ENCODE results near the gene LMOD3. TPM values are rescaled to one million over a fixed set of nuclear protein-coding genes. Genes with fewer than 3 reads are reported as not detected.

The LMOD3 gene
- total RNA-seq, 2 donors from 2014 or later: 0.11 TPM; not detected in 1

DNA sequence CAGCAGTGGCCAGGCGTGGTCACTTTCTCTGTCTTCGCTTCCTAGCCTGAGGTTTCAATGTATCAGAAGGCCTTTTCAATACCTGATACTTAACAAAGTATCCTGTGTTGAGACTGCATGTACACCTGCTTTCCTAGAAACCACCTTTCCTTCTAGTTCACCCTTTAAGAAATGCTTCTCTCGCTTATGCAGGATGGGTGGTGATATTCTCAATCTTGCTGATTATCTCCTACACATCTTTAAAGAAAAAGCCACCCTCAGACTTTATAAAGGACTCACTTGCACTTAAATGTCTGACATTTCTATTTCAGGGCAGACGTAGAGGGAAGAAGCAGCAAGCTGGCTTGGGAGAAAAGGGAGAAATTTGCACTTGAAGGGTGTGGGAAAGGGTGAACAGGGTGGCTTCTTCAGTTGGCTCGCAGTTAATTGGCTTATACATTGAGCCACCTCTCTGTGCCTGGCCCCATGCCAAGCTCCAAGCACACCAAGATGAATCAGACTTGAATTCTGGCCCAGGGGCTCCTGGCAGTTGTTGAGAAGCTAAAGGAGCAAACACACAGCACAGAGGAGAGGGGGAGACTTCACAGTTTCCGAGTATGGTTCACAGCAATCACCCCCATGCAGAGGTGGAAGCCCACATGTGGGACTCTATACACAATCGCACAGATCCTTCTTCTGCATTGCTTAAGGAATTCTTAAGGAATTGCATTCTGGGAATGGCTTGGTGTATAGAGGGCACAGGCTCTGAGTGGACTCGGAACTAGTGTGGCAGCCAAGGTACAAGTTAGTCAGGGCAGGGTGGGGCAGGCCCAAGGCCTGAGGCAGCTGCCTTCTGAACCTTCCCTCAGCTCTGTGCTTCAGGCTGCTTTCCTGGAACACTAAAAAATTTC lies 36.3 kb downstream of the LMOD3 start:
- DNase-seq: peak; percentile 94
- Histone ChIP-seq H3K27me3 (no peaks in the 10 kb centered on the region), H3K27ac (peak overlapping the region; percentile 95), H3K36me3 (no peaks in the 10 kb centered on the region), H3K4me3 (peak overlapping the region; percentile 68), H3K4me1 (peaks cover 20% of the 10 kb centered on the region), H3K9ac (ENCODE audit: low read depth in 2 of 2, low read length in 2 of 2) (peak overlapping the region; percentile 91 to 94), H3K9me3 (no peaks in the 10 kb centered on the region)
- no peak for TF ChIP-seq CTCF (IDR thresholded peaks at IDR 0.05)
- intact Hi-C loops (cut with DNase I): no loop called here

DNA sequence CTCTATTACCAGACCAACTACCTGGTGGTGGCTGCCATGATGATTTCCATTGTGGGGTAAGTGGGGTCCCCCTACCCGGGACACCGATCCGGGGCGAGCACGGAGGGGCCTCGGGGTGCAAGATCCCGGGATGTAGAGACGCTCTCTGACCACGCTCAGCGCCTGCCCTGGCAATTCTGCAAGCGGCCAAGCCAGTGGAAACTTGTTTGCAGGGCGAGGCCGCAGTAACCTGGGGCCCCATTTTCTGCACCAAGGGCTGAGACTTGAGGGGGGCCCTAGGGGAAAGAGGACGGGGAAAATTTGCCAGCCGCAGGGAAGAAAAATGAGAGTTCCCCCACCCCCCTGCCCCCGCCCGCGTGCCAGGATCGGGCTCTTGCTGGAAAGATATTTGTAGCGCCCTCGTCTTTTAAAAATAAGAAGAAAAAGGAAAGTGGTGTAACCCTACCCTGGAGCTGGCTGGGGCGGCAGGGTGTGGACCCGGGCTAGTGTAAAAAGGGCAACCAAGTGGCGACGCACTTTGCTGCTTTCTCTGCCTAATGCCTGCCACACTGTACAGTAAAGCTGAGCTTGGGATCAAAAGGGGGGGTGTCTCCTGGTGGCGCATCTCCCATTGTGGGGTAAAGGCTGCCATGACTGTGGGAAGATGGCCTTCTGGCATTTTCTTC lies 37.1 kb downstream of the LMOD3 start:
- Histone ChIP-seq H3K9me3 (no peaks in the 10 kb centered on the region), H3K4me1 (peaks cover 20% of the 10 kb centered on the region), H3K9ac (ENCODE audit: low read depth in 2 of 2, low read length in 2 of 2) (peak overlapping the region; percentile 91 to 94), H3K4me3 (peak overlapping the region; percentile 68), H3K36me3 (no peaks in the 10 kb centered on the region), H3K27ac (peak overlapping the region; percentile 95), H3K27me3 (no peaks in the 10 kb centered on the region)
- DNase-seq: peak; percentile 53
- intact Hi-C loops (cut with DNase I): no loop called here
- TF ChIP-seq CTCF (IDR thresholded peaks at IDR 0.05): no peak

DNA sequence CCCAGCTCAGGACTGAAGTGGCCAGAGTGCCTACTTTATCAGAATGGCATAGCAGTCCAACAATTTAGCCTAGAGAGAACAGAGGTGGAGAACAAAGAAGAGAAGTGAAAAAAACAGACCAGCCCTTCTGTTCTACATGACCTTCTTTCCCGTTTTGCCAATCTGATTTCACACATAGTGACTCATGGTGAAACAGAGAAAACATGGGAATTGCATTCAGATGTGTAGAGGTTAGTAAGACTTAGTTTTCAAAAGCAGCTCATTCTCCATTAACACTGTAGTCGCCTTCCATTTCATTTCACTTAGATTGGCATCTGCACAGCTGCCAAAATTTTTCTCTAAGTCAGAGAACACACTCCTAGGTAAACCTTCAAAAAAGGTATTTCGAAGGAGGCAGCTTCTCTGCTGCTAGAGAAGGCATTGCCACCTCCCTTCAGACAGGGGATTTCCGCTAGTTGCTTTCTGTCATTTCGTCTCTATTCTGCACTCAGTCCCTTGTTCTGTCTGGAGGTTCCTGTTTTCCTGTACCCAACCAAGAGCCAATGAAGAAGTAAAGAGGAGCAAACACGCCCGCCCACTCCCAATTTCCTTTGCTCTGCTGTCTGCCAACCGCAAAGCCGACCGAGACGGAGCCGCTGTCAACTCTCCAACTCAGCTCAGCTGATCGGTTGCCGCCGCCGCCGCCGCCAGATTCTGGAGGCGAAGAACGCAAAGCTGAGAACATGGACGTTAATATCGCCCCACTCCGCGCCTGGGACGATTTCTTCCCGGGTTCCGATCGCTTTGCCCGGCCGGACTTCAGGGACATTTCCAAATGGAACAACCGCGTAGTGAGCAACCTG lies 37.8 kb downstream of the LMOD3 start, which contains the start of gene ARL6IP5:
Gene ARL6IP5 (plus strand): TSS at position 612 of the 842 bp plus-strand sequence. CDS start 111 bp downstream, at position 723.
- H3K9ac ChIP-seq (ENCODE audit: low read depth in 2 of 2, low read length in 2 of 2): peak within 1 kb of the TSS; percentile 91 to 94
- H3K27ac ChIP-seq: peak within 1 kb of the TSS; percentile 95
- no peak for TF ChIP-seq CTCF (IDR thresholded peaks at IDR 0.05)
- H3K36me3 ChIP-seq: no peaks in the 10 kb centered on the region
- H3K4me1 ChIP-seq: peaks cover 20% of the 10 kb centered on the region
- intact Hi-C loops (cut with DNase I): no loop called here
- H3K4me3 ChIP-seq: peak within 1 kb of the TSS; percentile 68
- no peaks in the 10 kb centered on the region for H3K9me3 ChIP-seq
- DNase-seq: peak; percentile 95
- no peaks in the 10 kb centered on the region for H3K27me3 ChIP-seq

- peak overlapping the region; percentile 95 for H3K27ac ChIP-seq
- no peak overlapping the region for H3K4me3 ChIP-seq
- DNase-seq: peak; percentile 53
- H3K36me3 ChIP-seq: no peaks in the 10 kb centered on the region
- H3K9ac ChIP-seq (ENCODE audit: low read depth in 2 of 2, low read length in 2 of 2): peak overlapping the region in 1 of 2 donors; percentile 19
- H3K27me3 ChIP-seq: no peaks in the 10 kb centered on the region
- peaks cover 18% of the 10 kb centered on the region for H3K4me1 ChIP-seq
- H3K9me3 ChIP-seq: no peaks in the 10 kb centered on the region
- intact Hi-C loops (cut with DNase I): no loop called here
- TF ChIP-seq CTCF (IDR thresholded peaks at IDR 0.05): no peak
Observed at GRCh38 chr3:69082805-69083204, 39.6 kb downstream of the LMOD3 start.

DNA sequence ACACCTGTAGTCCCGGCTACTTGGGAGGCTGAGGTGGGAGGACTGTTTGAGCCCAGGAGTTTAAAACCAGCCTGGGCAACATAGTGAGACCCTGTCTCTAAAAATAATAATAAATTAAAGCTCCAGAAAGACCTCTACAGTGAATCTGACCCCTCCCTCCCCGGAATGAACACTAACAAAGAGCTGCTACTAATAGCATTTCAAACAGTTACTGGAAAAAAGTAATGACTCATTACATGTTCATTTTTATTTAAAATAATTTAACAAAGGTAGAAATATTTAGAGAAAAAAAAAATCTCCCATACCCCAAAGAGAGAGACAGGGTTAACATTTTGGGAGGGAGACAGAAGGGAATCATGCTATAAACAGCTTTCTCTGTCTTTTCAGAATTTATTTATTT lies 40.0 kb downstream of the LMOD3 start:
- Histone ChIP-seq H3K4me1 (peaks cover 18% of the 10 kb centered on the region), H3K9ac (ENCODE audit: low read depth in 2 of 2, low read length in 2 of 2) (no peak overlapping the region)

More for the DNA sequence above, 40.0 kb downstream of the LMOD3 start:
- H3K36me3 ChIP-seq: no peaks in the 10 kb centered on the region
- DNase-seq: no peak
- H3K4me3 ChIP-seq: no peak overlapping the region
- no peaks in the 10 kb centered on the region for H3K27me3 ChIP-seq
- H3K9me3 ChIP-seq: no peaks in the 10 kb centered on the region
- intact Hi-C loops (cut with DNase I): no loop called here
- TF ChIP-seq CTCF (IDR thresholded peaks at IDR 0.05): no peak
- H3K27ac ChIP-seq: peak overlapping the region; percentile 95
